8988T (cell line): Measurements from ENCODE around the gene ELK3.
"Not testable (repeated sequence)": the region's sequence is repeated elsewhere in the genome, so short reads cannot be mapped to it uniquely, and the experiment has no call there.

ENCODE experiments used
- DNase-seq: peaks from one replicate; pipeline ENCODE4 v3.0.0; 2011

ELK3 gene

GRCh38 chr12:96314723-96315122, 120.5 kb downstream of the ELK3 start:
- DNase-seq: no peak

- DNase-seq: not testable (repeated sequence)
Measured at GRCh38 chr12:96315741-96316481, 121.7 kb downstream of the ELK3 start.

GRCh38 chr12:96317801-96318200, 123.6 kb downstream of the ELK3 start:
- not testable (repeated sequence) for DNase-seq
